ENCODE results near the gene STRIT1.
"Not testable (repeated sequence)": the region's sequence is repeated elsewhere in the genome, so short reads cannot be mapped to it uniquely, and the experiment has no call there.

STRIT1 gene

DNA sequence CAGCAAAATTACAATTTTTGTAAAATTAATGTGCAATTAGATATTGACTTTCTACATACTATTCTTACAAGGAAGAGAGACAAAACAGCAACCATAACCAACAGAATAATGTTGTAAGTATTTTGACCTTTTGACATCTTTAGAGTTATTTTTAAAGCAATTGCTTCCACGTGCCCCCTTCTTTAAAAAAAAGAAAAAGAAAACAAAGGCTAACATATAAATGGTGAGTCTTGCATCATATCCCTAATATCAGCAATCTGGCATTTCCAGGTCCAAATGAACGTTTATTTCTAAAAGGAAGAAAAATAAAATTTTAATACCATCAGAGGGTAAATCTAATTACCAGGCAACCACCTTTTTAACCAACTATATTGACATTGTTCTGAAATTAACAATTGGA, 19.3 kb upstream of the STRIT1 start:
- no peak for DNase-seq

DNA sequence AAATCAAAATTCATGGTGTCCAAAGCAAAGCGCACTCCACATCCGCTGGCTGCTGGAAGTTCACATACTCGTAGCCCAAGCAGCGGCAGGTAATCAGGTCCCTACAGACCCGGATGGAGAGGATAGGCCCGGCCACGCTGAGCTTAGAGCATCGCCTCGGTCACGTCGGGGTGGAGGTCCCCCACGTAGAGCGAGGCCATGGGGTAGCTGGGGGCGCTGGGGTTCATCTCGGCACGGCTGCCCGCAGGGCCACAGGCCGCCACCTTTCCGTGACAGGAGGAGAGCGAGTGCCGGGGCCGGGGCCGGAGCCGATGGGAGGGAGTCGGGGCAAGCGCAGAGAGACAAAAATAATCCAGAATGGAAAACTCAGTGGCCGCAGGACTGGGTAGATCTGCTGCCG, 16.1 kb upstream of the STRIT1 start:
- DNase-seq: no peak

DNA sequence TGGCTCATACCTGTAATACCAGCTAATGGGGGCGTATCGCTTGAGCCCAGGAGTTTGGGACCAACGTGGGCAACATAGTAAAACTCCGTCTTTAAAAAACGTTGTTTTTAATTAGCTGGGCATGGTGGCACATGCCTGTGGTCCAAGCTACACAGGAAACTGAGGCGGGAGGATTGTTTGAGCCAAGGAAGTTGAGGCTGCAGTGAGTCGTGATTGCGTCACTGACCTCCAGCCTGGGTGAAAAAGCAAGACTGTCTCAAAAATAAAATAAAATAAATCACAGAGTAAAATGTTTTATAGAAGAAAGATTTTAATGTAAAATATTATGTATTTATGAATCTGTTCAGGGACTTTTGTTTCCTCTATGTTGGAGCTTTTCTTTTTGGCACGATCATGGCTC, 15.3 kb upstream of the STRIT1 start:
- DNase-seq: no peak

DNA sequence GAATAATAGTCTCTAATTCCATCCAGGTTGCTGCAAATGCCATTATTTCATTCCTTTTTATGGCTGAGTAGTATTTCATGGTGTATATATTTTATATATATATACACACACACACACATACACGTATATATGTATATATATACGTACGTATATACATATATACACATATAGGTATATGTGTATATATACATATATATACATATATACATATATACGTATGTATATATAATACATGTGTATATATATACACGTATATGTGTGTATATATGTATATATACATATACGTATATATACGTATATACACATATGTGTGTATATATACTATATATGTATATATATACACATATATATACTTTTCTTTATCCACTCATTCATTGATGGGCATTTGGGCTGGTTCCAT, 13.7 kb upstream of the STRIT1 start:
- no peak for DNase-seq

DNA sequence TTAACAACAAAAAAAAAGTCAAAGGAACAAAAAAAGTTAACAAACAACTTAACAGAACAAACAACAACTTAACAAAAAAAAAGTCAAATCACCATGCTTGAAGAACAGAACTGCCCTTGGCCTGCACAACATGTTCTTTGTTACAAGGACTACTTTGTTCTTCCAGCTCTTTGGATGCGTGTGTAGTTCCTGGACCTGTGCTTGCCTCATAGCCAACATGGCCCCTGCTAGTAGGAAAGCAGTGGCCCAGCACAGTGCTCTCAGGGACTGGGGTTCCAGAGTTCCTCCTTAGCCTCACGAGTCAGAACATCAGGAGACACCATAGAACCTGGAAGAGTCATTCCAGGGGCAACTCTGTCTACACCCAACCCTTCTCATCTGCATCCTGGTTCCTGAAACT, 10.9 kb upstream of the STRIT1 start:
- no peak for DNase-seq

DNA sequence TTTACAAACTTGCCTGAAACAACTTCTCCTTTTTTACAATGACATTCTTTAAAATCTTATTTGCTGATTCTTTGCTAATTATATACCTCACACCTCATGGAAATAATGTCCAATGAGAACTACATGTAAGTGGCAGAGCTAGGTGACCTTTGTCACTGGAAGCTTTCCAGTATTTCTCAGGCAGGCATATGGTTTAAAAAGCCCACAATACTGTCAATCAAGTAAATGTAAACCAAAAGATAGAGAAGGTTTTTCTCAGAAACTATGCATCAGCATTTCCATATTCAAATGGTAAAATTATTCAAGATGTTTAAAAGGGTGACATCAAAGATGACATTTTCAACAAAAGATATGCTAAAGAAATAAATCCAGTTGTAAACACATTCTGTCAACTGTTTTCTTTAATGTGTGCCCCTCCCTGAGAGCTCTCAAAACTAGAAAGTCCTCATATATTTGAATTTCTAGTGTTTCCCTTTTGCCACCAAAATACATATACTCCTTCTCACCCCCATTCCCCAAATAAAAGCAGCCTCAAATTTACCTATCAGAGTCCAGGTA, 10.1 kb upstream of the STRIT1 start:
- DNase-seq: no peak

DNA sequence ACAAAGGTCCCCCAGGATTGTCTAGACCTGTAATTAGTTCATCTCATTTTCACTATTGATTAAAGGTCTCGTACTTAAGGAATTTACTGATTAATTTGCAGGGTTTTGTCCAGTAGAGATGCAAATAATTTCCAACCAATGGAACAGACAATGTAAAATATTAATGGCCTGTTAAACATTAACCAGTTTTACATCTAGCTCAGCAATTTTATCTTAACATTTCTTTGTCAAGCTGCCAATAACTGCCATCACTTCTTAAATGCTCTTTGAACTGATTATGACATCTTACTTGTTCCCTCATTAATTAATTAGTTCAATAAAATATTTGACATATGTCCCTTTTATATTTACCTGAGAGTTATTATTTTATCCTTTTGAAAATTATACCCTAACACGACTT, 9.4 kb upstream of the STRIT1 start:
- peak; percentile 7 for DNase-seq

DNA sequence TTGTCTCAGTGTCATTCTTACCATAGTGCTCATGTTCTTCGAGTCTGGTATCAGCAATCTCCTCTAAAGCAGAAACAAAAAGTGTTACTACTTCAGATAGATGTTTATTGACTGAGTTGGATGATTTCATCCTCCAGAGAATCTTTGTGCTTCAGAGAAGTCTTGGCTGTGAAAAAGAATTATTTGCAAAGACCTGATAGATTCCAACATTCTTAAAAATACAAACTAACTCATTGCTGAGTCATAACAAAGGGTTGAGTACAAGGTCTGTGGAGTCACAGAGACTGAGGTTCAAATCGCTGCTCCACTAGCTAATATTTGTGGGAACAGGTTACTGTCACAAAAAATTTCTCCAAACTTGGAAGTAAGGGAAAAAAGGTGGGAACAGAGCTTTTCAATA, 9.0 kb upstream of the STRIT1 start:
- DNase-seq: peak; percentile 32

DNA sequence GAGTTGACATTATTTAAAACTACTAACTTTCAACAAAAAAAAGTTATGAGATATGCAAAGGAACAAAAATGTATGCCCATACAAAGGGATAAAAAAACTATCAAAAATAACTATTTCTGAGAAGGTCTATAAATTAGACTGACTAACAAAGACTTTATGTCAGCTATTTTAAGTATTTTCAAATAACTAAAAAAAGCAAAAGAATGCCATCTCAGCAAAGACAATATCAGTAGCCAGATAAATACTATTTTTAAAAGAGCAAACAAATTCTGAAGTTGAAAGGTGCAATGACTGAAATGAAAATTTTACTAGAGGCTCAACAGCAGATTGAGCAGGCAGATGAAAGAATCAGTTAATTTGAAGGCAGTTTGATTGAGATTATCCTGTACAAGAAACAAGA, 3.6 kb upstream of the STRIT1 start:
- DNase-seq: no peak

DNA sequence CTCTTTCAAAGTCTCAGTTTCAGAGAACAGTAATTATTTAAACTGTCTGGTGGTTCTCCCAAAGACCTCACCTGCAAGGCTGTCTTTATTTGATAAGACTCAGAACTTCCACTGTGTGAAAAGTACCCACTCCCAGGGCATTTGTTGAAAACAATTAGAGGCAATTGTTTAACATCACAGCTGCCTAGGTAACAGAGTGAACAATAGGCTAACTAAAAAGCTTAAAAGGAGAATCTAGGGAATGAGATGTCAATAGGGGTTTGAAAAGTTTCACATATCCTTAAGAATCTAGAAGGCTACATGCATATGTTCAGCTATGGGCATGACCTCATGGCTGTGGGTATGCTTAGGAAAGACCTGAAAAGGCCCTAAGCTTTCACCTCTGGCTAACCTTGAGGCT, 2.9 kb upstream of the STRIT1 start:
- no peak for DNase-seq

DNA sequence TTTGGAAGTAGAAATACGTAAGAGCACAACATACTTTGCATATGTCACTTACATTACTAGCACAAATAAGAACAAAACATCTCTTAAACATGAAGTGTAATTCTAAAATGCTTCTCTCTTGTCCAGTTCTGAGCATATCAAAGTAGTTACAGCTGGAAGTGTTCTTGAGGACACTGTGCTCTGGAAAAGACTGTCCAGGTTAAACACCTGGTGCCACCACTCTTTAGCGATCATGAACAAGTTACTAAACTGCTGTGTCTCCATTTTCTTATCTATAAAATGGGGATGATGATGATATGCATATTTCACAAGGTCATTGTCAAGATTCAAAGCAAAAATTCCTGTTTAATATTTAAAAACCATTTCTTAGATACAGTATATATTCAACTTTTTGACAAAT, 790 bp downstream of the STRIT1 start:
- no peak for DNase-seq

DNA sequence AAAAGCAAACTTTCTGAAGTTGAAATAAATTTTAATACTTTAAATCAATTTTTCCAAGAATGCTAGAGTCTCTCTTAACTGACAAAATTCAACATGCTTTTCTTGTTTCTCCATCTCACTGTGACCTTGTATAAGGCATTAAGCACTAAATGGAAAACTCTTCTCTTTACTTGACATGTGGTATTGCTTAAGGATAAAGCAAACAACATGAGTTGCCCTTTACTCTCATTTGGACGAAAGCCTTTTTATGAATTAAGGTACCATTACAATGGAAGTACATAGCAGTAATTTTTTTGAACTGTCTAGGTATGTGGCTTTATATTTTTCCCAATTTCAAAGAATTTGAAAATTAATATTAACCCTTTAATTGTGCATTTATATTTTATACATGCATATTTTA, 1.4 kb downstream of the STRIT1 start:
- DNase-seq: no peak

DNA sequence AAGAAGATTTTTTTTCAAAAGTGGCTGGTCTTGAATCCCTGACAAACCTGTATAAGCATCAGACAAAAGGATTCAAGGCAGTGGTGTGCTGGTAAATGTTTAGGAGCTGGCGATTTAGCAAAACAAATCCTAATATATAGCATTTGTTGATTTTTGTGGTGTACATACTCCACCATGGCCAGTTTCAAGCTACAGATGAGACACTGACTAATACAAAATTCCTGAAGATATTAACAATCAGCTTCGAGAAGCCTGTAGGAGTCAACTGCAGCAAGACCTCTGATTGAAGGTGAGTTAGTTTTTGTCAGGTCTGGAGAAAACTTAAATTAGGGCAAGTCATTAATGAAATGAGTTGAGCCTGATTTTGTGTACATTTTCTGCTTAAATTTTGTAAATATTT, 6.7 kb downstream of the STRIT1 start:
- DNase-seq: no peak

DNA sequence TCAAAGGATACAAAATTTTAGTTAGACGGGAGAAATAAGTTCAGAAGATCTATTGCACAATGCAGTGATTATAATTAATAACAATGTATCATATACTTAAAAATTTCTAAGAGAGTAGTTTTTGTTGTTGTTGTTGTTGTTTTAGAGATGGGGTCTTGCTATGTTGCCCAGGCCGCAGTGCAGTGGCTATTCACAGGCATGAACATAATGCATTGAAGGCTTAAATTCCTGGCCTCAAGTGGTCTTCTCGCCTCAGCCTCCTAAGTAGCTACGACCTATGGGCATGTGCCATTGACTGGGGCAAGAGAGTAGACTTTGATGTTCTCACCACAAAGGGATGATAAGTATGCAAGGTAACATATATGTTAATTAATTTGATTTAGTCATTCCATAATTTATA, 7.5 kb downstream of the STRIT1 start:
- no peak for DNase-seq

DNA sequence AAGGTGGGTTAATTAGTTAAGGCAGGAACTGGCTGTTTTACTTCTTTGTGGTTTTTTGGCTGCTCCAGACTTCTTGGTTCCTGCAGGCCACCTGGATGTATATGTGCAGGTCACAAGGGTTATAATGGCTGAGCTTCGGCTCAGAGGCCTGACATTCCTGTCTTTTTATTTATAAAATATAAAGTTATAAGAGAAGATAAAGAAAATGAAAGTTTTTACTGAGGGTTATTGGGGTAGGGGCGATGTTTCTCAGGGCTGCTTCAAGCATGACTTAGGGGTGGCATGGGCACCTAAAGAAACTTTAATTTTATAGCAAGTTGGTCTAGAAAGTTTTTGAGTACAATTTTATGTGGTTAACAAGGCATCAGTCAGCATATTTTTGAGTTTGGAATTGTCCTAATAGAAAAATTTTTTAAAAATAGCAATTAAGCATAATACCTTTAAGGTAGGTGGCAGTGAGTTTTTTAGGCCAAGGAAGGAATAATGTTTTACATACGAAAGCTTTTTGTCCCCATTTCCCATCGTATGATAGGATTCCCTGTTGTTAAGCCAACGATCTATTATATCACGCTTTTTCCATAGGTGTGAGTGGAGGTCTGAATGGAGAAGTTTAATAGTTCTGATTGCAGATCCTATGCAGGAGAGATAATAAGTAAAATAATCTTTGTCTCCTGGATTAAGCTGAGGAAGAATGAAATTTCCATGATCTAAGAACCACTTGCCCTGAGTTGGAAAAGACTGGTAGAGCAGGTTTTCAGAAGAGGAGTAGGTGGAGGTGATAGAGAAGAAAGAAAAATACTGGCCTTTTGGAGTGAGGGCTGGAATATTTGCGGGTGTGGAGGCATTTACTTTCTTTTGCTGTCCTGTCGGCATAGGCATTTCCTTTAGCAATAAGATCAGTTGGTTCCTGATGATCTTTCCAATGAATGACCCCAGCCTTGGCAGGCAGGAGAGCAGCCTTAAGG, 10.1 kb downstream of the STRIT1 start:
- DNase-seq: no peak

DNA sequence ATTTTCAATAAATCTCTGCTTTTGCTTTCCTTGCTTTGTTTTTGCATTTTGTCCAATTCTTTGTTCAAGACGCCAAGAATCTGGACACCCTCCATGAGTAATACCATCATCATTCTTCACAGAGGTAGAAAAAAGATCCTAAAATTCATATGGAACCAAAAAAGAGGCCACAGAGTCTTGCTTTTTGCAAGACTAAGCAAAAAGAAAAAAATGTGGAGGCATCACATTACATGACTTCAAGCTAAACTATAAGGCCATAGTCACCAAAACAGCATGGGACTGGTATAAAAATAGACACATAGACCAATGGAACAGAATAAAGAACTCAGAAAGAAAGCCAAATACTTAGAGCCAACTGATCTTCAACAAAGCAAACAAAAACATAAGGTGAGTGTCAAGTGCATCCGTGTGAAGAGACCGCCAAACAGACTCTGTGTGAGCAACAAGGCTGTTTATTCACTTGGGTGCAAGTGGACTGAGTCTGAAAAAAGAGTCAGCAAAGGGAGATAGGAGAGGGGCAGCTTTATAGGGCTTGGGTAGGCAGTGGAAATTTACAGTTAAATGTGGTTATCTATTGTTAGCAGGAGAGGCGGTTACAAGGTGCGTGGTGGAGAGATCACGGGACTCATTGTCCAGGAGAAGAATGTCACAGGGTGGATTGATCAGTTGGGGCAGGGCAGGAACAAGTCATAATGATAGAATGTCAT, 10.9 kb downstream of the STRIT1 start:
- DNase-seq: no peak

DNA sequence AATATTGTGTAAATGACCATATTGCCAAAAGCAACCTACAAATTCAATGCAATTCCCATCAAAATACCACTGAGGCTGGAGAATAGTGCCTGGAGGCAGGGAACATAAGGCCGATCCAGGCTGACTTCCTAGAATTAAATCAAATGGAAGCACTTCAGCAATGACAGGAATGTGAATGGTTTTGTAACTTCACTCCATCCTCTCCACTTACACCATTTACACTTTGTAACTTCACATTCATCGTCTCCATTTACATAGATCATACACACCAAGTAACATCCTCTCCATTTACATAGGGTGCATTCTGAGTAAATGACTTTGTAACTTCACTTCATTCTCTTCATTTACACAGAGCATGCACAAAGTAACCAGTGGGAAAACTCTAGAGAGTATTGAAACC, 11.6 kb downstream of the STRIT1 start:
- no peak for DNase-seq

DNA sequence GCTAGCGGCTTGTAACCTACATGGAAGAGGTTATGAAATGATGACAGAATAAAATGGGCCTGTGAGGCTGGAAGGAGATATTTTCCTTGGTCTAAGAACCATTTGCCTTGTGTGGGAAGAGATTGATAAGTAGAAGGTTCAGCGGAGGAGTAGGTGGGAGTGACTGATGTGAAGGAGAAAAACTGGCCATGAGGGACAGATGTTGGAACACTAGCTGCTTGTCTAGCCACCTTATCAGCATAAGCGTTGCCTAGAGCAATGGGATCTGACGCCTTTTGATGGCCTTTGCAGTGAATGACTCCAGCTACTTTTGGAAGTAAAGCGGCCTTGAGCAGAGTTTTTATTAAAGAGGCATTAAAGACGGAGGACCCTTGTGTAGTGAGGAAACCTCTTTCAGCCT, 17.4 kb downstream of the STRIT1 start:
- not testable (repeated sequence) for DNase-seq

DNA sequence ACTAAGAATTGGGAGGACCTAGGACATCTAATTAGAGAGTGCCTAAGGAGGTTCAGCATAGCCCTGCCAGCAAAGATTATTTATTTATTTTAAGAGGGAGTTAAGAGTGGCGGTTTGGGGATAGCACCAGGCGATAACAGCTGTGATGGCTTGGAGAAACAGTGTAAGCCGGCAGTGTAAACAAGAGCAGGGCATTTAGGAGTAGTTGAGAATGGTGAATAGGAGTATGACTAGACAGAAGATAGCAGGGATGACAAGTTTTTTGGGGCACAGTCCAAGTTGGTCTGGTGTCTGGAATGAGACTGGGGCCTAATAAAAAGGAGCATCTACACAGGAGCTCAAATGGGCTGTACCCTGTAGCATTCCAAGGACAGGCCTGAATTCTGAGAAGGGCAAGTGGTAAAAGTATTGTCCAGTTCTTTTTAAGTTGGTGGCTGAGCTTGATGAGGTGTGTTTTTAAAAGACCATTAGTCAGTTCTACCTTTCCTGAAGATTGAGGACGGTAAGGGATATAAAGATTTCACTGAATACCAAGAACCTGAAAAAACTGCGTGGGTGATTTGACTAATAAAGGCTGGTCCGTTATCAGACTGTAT, 18.2 kb downstream of the STRIT1 start:
- DNase-seq: not testable (repeated sequence)

DNA sequence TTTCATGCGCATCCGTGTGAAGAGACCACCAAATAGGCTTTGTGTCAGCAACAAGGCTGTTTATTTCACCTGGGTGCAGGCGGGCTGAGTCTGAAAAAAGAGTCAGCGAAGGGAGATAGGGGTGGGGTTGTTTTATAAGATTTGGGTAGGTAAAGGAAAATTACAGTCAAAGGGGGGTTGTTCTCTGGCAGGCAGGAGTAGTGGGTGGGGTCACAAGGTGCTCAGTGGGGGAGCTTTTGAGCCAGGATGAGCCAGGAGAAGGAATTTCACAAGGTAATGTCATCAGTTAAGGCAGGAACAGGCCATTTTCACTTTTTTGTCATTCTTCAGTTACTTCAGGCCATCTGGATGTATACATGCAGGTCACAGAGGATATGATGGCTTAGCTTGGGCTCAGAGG, 19.0 kb downstream of the STRIT1 start:
- not testable (repeated sequence) for DNase-seq

DNA sequence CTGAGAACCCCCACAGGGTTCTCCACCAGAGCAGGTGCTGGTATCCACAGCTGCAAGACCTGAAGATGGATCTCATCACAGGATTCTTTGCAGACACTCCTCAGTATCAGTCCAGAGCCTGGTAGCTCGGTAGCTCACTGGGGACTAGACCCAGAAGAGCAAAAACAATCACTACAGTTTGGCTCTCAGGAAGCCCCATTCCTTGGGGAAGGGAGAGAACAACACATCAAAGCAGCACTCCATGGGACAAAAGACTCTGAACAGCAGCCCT, 22.2 kb downstream of the STRIT1 start:
- no peak for DNase-seq

DNA sequence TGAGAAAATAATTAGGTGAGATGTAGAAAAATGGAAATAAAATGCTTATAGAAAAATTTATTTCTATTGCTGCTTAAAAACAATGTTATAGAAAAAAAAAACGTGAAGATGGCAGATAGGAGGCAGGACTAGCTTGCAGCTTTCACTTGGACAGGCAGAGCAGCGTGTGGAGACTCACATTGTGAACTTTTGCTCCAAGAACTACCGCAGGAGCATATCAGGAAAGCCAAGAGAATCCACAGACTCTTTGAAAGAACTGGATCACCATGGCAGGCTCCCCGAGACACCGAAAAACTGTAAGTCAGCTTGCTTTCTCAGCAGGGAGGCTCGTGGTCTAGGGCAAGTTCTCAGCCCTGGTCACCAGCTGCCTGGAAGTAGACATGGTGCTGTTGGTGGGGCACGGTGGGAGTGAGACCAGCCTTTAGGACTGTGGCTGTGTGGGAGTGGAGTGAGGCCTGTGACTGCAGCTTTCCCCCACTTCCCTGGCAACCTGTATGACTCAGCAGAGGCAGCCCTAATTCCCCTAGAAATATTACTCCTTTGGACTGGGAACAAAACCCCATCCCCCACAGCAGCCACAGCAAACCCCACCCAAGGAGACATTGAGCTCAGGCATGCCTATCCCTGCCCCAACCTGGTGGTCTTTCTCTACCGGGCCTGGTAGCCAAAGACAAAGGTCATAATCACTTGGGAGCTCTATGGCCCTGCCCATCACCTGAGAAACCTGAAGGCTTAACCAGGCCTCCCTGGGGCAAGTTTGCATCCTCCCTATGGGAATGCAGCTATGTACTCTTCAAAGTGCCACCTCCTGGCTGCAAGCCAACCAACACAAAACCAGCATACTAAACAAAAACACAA, 22.8 kb downstream of the STRIT1 start:
- no peak for DNase-seq

DNA sequence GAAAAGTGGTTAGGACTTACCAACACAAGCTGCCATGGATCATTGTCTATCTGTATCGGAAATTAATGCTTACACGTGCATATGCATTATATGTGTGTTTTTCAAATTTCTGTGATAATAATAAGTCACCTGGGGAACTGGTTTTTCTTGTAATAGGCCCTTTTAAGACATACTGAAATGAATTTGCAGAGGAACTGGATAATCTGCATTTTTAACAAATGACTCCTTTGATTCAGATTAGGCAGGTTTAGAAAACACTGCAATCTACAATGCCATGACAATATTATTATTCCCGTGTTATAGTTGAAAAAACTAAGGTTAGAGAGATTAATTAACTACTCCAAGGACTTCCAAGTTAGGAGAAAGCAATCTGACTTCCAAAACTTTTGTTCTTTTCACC, 23.4 kb downstream of the STRIT1 start:
- DNase-seq: no peak

All from kidney glomerular epithelial cell (primary cell).